ENCODE measurements around the gene FAM131B.

The FAM131B gene

GRCh38 chr7:143304938-143305337 lies 57.6 kb downstream of the FAM131B start:
- TF ChIP-seq POLR2A (IDR thresholded peaks at IDR 0.05; ENCODE audit: extremely low read depth, insufficient read length) (no peak), MAX (IDR thresholded peaks at IDR 0.05; ENCODE audit: low read depth, low read length) (no peak), MYC (IDR thresholded peaks at IDR 0.05; ENCODE audit: low read depth, low read length) (no peak), CTCF (IDR thresholded peaks at IDR 0.05; ENCODE audit: low read depth, low read length) (no peak)
- DNase-seq (ENCODE audit: low read depth), result no peak

DNA sequence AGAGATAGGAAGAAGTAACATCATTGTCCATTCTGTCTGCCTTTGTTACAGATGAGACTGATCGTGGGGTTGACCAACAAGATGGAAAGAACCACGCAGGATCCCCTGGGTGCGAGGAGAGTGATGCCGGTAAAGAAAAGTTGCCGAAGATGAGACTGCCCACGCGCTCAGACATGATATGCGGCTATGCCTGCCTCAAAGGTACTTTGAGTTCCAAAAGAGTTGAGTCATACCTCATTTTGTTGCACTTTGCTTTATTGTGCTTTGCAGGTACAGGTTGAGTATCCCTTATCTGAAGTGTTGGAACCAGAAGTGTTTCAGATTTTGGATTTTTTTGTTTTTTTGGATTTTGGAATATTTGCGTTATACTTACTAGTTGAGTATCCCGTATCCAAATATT lies 58.8 kb downstream of the FAM131B start:
- no peak for TF ChIP-seq MYC (IDR thresholded peaks at IDR 0.05; ENCODE audit: low read depth, low read length)
- no peak for TF ChIP-seq POLR2A (IDR thresholded peaks at IDR 0.05; ENCODE audit: extremely low read depth, insufficient read length)
- DNase-seq (ENCODE audit: low read depth), result no peak
- no peak overlapping the region for H3K4me3 ChIP-seq (ENCODE audit: low read depth, low read length)

More at GRCh38 chr7:143304938-143305337, 57.6 kb downstream of the FAM131B start:
- H3K4me3 ChIP-seq (ENCODE audit: low read depth, low read length), result no peak overlapping the region
